Daoy (cell line): ENCODE measurements around the gene NFYC. TPM values are rescaled to one million over a fixed set of nuclear protein-coding genes. Genes with fewer than 3 reads are reported as not detected.

Experiments
- DNase-seq: peaks from one replicate; pipeline ENCODE4 v3.0.0-alpha.2; 2015; ENCODE audit warnings: low read depth
- total RNA-seq: library from RNA; depleted of rRNA; stranded (reverse); fragments of >200 nt; shearing (Covaris generic); gene quantifications from 2 replicates; pipeline ENCODE4 v1.2.3, GENCODE V29; 2014

The NFYC gene
- total RNA-seq, 1 experiment from 2014 or later = 24.2 TPM

GRCh38 chr1:40781608-40781971 is 90.1 kb downstream of the NFYC start:
- DNase-seq = no peak

- peak; percentile 23 for DNase-seq
Observed at GRCh38 chr1:40782371-40782956, 91.0 kb downstream of the NFYC start.

GRCh38 chr1:40783001-40783905 is 91.7 kb downstream of the NFYC start, which contains the start of gene KCNQ4:
Gene KCNQ4 (plus strand): TSS chr1:40783787. CDS start chr1:40784094, 307 bp downstream.
- DNase-seq = peak; percentile 39

GRCh38 chr1:40784141-40784770 is 92.8 kb downstream of the NFYC start:
- no peak for DNase-seq

GRCh38 chr1:40784771-40785151 is 93.3 kb downstream of the NFYC start:
- DNase-seq = no peak

- no peak for DNase-seq
Observed at GRCh38 chr1:40785446-40785845, 93.9 kb downstream of the NFYC start.

GRCh38 chr1:40786171-40786994 is 94.9 kb downstream of the NFYC start:
- DNase-seq = no peak

GRCh38 chr1:40786995-40787705 is 95.6 kb downstream of the NFYC start:
- DNase-seq = no peak

- DNase-seq = no peak
Observed at GRCh38 chr1:40787737-40788560, 96.4 kb downstream of the NFYC start.

- no peak for DNase-seq
Observed at GRCh38 chr1:40788561-40789341, 97.2 kb downstream of the NFYC start.

GRCh38 chr1:40789342-40789598 is 97.8 kb downstream of the NFYC start:
- DNase-seq = no peak

- DNase-seq = peak; percentile 34
Observed at GRCh38 chr1:40789661-40790430, 98.3 kb downstream of the NFYC start.

GRCh38 chr1:40792036-40792435 is 100.5 kb downstream of the NFYC start:
- no peak for DNase-seq

GRCh38 chr1:40793617-40794016 is 102.1 kb downstream of the NFYC start:
- no peak for DNase-seq

GRCh38 chr1:40794048-40794447 is 102.5 kb downstream of the NFYC start:
- no peak for DNase-seq

GRCh38 chr1:40794974-40795715 is 103.6 kb downstream of the NFYC start:
- no peak for DNase-seq

GRCh38 chr1:40795811-40796586 is 104.5 kb downstream of the NFYC start:
- DNase-seq = no peak
